NOMO-1 (cell line): ENCODE data around the gene USP17L11.
"Not testable (repeated sequence)": the region's sequence is repeated elsewhere in the genome, so short reads cannot be mapped to it uniquely, and the experiment has no call there.

Experiments used
- DNase-seq, 2 experiments: peaks; one replicate each; lab custom pipeline; 2025; ENCODE audit not compliant: unreplicated experiment in 2 of 2; lab: John Stamatoyannopoulos, UW

Gene USP17L11, protein sequence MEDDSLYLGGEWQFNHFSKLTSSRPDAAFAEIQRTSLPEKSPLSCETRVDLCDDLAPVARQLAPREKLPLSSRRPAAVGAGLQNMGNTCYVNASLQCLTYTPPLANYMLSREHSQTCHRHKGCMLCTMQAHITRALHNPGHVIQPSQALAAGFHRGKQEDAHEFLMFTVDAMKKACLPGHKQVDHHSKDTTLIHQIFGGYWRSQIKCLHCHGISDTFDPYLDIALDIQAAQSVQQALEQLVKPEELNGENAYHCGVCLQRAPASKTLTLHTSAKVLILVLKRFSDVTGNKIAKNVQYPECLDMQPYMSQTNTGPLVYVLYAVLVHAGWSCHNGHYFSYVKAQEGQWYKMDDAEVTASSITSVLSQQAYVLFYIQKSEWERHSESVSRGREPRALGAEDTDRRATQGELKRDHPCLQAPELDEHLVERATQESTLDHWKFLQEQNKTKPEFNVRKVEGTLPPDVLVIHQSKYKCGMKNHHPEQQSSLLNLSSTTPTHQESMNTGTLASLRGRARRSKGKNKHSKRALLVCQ

DNA sequence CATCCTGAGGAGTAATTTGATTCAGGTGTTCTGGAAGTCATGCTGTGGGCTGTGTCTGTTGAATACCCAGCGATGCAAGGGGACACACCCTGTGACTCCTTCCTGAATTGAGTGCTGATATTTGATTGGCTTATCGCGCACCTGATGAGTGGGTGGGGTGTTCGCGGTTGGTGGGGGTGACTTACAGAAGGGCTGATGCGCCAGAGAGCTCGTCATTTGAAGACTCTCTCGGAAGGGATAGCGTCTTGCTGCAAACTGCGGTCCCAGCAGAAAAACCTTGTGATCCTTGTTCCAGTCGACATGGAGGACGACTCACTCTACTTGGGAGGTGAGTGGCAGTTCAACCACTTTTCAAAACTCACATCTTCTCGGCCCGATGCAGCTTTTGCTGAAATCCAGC, at the start of gene USP17L11:
USP17L11 (plus strand) TSS at position 301 of the 400 bp plus-strand sequence; CDS start at position 301, 0 bp downstream.
- not testable (repeated sequence) for DNase-seq

DNA sequence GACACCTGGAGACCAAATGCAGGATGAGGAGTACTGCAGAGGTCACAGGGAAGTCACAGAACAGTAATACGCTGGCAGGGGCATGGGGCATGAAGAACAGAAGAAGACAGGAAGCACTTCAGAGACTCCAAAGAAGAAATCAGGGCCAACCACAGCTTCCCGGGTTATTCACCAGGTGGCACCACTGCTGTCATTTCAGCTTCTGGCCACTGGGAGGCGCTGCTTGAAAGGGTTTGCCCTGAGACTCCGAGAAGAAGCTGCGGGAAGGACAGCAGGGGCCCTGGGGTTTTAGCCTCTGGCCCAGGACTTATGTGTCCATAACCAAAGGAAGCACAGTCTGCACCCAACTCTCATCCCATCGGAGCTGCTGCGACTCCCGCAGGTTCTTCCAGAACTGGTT, 49.2 kb upstream of the USP17L11 start:
- not testable (repeated sequence) for DNase-seq

DNA sequence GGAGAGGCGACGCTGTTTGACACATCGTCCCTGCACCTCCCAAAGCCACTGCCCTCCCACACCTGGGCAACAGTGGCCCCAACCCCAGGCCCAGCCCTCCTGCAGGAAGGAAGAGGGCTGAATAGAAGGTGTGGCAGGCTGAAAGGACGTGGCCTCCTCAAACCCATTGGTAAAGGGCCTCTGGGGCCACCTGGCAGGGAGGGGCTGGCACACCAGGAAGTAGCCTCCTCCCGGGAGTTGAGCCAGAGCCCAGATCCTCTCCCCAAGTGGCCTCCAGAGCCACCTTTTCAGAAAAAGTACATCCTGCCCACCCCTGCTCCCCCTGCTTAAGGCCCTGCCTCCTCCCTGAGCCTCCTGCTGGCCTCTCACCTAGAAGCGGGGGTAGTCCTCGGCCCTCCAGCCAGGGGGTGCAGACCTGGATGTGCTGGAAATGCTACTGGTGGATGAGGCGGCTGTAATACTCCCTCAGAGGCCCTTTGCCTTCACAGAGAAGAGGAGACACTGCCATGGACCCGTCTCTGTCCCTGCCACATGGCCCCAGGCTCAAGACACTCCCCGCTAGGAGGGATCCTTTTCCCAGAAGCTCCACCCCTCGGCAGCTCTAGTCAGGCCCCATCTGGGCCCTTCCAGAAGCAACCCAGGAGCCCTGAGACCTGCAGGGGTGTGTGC, 45.3 kb upstream of the USP17L11 start, which contains the start of gene FAM90A26:
FAM90A26 (plus strand) TSS at position 619 of the 669 bp plus-strand sequence. CDS start 2,764 bp downstream, outside the sequence.
- DNase-seq: not testable (repeated sequence)

DNA sequence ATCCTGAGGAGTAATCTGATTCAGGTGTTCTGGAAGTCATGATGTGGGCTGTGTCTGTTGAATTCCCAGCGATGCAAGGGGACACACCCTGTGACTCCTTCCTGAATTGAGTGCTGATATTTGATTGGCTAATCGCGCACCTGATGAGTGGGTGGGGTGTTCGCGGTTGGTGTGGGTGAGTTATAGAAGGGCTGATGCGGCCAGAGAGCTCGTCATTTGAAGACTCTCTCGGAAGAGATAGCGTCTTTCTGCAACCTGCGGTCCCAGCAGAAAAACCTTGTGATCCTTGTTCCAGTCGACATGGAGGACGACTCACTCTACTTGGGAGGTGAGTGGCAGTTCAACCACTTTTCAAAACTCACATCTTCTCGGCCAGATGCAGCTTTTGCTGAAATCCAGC, 4.8 kb upstream of the USP17L11 start, which contains the start of gene USP17L10:
USP17L10 (plus strand) TSS at position 301 of the 400 bp plus-strand sequence; CDS start at position 301, 0 bp downstream.
- not testable (repeated sequence) for DNase-seq

DNA sequence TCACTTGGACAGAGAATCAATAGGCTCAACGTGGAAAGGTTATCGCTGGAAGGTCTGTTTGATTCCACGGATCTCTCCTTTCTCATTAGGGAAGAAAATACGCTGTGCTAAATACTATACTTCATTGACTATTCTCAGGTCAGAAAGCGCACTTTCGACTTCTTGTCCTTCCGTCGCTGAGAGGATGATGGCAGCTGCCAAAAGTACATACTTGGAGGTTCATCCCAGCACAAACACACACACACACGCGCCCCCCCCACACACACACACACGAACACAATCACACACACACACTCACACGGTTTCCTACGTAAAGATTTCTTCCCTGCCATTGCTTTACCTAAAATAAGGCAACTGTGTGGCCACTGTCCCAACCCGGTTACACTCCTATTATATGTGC, 504 bp upstream of the USP17L11 start:
- DNase-seq: not testable (repeated sequence)

DNA sequence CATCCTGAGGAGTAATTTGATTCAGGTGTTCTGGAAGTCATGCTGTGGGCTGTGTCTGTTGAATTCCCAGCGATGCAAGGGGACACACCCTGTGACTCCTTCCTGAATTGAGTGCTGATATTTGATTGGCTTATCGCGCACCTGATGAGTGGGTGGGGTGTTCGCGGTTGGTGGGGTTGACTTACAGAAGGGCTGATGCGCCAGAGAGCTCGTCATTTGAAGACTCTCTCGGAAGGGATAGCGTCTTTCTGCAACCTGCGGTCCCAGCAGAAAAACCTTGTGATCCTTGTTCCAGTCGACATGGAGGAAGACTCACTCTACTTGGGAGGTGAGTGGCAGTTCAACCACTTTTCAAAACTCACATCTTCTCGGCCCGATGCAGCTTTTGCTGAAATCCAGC, 4.6 kb downstream of the USP17L11 start, which contains the start of gene USP17L12:
USP17L12 (plus strand) TSS at position 301 of the 400 bp plus-strand sequence; CDS start at position 301, 0 bp downstream.
- not testable (repeated sequence) for DNase-seq

DNA sequence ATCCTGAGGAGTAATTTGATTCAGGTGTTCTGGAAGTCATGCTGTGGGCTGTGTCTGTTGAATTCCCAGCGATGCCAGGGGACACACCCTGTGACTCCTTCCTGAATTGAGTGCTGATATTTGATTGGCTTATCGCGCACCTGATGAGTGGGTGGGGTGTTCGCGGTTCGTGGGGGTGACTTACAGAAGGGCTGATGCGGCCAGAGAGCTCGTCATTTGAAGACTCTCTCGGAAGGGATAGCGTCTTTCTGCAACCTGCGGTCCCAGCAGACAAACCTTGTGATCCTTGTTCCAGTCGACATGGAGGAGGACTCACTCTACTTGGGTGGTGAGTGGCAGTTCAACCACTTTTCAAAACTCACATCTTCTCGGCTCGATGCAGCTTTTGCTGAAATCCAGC, 9.4 kb downstream of the USP17L11 start, which contains the start of gene USP17L13:
USP17L13 (plus strand) TSS at position 301 of the 400 bp plus-strand sequence; CDS start at position 301, 0 bp downstream.
- DNase-seq: not testable (repeated sequence)

DNA sequence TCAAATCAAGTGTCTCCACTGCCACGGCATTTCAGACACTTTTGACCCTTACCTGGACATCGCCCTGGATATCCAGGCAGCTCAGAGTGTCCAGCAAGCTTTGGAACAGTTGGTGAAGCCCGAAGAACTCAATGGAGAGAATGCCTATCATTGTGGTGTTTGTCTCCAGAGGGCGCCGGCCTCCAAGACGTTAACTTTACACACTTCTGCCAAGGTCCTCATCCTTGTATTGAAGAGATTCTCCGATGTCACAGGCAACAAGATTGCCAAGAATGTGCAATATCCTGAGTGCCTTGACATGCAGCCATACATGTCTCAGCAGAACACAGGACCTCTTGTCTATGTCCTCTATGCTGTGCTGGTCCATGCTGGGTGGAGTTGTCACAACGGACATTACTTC, 15.0 kb downstream of the USP17L11 start:
- not testable (repeated sequence) for DNase-seq

DNA sequence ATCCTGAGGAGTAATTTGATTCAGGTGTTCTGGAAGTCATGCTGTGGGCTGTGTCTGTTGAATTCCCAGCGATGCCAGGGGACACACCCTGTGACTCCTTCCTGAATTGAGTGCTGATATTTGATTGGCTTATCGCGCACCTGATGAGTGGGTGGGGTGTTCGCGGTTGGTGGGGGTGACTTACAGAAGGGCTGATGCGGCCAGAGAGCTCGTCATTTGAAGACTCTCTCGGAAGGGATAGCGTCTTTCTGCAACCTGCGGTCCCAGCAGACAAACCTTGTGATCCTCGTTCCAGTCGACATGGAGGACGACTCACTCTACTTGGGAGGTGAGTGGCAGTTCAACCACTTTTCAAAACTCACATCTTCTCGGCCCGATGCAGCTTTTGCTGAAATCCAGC, 18.9 kb downstream of the USP17L11 start, which contains the start of gene USP17L15:
USP17L15 (plus strand) TSS at position 301 of the 400 bp plus-strand sequence; CDS start at position 301, 0 bp downstream.
- DNase-seq: not testable (repeated sequence)

DNA sequence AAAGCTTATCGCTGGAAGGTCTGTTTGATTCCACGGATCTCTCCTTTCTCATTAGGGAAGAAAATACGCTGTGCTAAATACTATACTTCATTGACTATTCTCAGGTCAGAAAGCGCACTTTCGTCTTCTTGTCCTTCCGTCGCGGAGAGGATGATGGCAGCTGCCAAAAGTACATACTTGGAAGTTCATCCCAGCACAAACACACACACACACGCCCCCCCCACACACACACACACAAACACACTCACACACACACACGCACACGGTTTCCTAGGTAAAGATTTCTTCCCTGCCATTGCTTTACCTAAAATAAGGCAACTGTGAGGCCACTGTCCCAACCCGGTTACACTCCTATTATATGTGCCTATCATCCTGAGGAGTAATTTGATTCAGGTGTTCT, 23.3 kb downstream of the USP17L11 start:
- not testable (repeated sequence) for DNase-seq

DNA sequence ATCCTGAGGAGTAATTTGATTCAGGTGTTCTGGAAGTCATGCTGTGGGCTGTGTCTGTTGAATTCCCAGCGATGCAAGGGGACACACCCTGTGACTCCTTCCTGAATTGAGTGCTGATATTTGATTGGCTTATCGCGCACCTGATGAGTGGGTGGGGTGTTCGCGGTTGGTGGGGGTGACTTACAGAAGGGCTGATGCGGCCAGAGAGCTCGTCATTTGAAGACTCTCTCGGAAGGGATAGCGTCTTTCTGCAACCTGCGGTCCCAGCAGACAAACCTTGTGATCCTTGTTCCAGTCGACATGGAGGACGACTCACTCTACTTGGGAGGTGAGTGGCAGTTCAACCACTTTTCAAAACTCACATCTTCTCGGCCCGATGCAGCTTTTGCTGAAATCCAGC, 28.4 kb downstream of the USP17L11 start, which contains the start of gene USP17L17:
USP17L17 (plus strand) TSS at position 301 of the 400 bp plus-strand sequence; CDS start at position 301, 0 bp downstream.
- DNase-seq: not testable (repeated sequence)

DNA sequence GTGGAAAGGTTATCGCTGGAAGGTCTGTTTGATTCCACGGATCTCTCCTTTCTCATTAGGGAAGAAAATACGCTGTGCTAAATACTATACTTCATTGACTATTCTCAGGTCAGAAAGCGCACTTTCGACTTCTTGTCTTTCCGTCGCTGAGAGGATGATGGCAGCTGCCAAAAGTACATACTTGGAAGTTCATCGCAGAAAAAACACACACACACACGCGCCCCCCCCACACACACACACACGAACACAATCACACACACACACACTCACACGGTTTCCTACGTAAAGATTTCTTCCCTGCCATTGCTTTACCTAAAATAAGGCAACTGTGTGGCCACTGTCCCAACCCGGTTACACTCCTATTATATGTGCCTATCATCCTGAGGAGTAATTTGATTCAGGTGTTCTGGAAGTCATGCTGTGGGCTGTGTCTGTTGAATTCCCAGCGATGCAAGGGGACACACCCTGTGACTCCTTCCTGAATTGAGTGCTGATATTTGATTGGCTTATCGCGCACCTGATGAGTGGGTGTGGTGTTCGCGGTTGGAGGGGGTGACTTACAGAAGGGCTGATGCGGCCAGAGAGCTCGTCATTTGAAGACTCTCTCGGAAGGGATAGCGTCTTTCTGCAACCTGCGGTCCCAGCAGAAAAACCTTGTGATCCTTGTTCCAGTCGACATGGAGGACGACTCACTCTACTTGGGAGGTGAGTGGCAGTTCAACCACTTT, 32.9 kb downstream of the USP17L11 start, which contains the start of gene USP17L18:
USP17L18 (plus strand) TSS at position 678 of the 728 bp plus-strand sequence; CDS start at position 678, 0 bp downstream.
- not testable (repeated sequence) for DNase-seq

DNA sequence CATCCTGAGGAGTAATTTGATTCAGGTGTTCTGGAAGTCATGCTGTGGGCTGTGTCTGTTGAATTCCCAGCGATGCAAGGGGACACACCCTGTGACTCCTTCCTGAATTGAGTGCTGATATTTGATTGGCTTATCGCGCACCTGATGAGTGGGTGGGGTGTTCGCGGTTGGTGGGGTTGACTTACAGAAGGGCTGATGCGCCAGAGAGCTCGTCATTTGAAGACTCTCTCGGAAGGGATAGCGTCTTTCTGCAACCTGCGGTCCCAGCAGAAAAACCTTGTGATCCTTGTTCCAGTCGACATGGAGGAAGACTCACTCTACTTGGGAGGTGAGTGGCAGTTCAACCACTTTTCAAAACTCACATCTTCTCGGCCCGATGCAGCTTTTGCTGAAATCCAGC, 37.9 kb downstream of the USP17L11 start, which contains the start of gene USP17L19:
USP17L19 (plus strand) TSS at position 301 of the 400 bp plus-strand sequence; CDS start at position 301, 0 bp downstream.
- not testable (repeated sequence) for DNase-seq

DNA sequence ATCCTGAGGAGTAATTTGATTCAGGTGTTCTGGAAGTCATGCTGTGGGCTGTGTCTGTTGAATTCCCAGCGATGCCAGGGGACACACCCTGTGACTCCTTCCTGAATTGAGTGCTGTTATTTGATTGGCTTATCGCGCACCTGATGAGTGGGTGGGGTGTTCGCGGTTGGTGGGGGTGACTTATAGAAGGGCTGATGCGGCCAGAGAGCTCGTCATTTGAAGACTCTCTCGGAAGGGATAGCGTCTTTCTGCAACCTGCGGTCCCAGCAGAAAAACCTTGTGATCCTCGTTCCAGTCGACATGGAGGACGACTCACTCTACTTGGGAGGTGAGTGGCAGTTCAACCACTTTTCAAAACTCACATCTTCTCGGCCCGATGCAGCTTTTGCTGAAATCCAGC, 42.6 kb downstream of the USP17L11 start, which contains the start of gene USP17L20:
USP17L20 (plus strand) TSS at position 301 of the 400 bp plus-strand sequence; CDS start at position 301, 0 bp downstream.
- DNase-seq: not testable (repeated sequence)

DNA sequence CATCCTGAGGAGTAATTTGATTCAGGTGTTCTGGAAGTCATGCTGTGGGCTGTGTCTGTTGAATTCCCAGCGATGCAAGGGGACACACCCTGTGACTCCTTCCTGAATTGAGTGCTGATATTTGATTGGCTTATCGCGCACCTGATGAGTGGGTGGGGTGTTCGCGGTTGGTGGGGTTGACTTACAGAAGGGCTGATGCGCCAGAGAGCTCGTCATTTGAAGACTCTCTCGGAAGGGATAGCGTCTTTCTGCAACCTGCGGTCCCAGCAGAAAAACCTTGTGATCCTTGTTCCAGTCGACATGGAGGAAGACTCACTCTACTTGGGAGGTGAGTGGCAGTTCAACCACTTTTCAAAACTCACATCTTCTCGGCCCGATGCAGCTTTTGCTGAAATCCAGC, 47.4 kb downstream of the USP17L11 start, which contains the start of gene USP17L21:
USP17L21 (plus strand) TSS at position 301 of the 400 bp plus-strand sequence; CDS start at position 301, 0 bp downstream.
- DNase-seq: not testable (repeated sequence)
